Memory B cell (primary cell): ENCODE measurements around the gene RAB4B.

ENCODE experiments used
- ATAC-seq: fragments of 150-1000 bp; cut with Tn5 transposase; 2 replicates; pipeline ENCODE4 v1.10.0; 2021; ENCODE audit warnings: low read depth, mild to moderate bottlenecking, moderate library complexity
- DNase-seq, 2 donors: peaks; one replicate each; pipeline ENCODE4 v3.0.0; 2022; ENCODE audit warnings: low spot score in 2 of 2
- H3K27ac Mint-ChIP-seq: one replicate; pipeline ENCODE4 v1.8.0; 2022; ENCODE audit warnings: mild to moderate bottlenecking, moderate library complexity, mixed read lengths
- H3K27me3 Mint-ChIP-seq: one replicate; pipeline ENCODE4 v1.8.0; 2022; ENCODE audit warnings: mixed read lengths
- H3K36me3 Mint-ChIP-seq: one replicate; pipeline ENCODE4 v1.8.0; 2022; ENCODE audit warnings: mild to moderate bottlenecking, mixed read lengths
- H3K4me1 Mint-ChIP-seq: one replicate; pipeline ENCODE4 v1.8.0; 2022; ENCODE audit warnings: mixed read lengths
- H3K4me3 Mint-ChIP-seq: one replicate; pipeline ENCODE4 v1.8.0; 2022; ENCODE audit warnings: mild to moderate bottlenecking, moderate library complexity, mixed read lengths
- H3K9me3 Mint-ChIP-seq: one replicate; pipeline ENCODE4 v1.8.0; 2022; ENCODE audit warnings: mixed read lengths

The RAB4B gene

GRCh38 chr19:40800339-40800996 is 22.4 kb downstream of the RAB4B start:
- H3K4me3 Mint-ChIP-seq, result peak overlapping the region; percentile 99
- H3K4me1 Mint-ChIP-seq, result peaks cover 64% of the 10 kb centered on the region
- peaks cover 20% of the 10 kb centered on the region for H3K36me3 Mint-ChIP-seq
- H3K9me3 Mint-ChIP-seq, result no peaks in the 10 kb centered on the region
- no peak for DNase-seq
- ATAC-seq, result no peak
- H3K27me3 Mint-ChIP-seq, result no peaks in the 10 kb centered on the region
- peak overlapping the region; percentile 94 for H3K27ac Mint-ChIP-seq

GRCh38 chr19:40800997-40801377 is 22.9 kb downstream of the RAB4B start:
- H3K36me3 Mint-ChIP-seq, result peaks cover 20% of the 10 kb centered on the region
- H3K4me3 Mint-ChIP-seq, result peak overlapping the region; percentile 99
- H3K27me3 Mint-ChIP-seq, result no peaks in the 10 kb centered on the region
- DNase-seq (no peak), ATAC-seq (no peak)
- no peaks in the 10 kb centered on the region for H3K9me3 Mint-ChIP-seq
- H3K4me1 Mint-ChIP-seq, result peaks cover 64% of the 10 kb centered on the region
- no peak overlapping the region for H3K27ac Mint-ChIP-seq

GRCh38 chr19:40801426-40802299 is 23.6 kb downstream of the RAB4B start:
- Mint-ChIP-seq H3K9me3 (no peaks in the 10 kb centered on the region), H3K36me3 (peaks cover 19% of the 10 kb centered on the region), H3K4me3 (peak overlapping the region; percentile 99), H3K27ac (peak overlapping the region; percentile 52), H3K4me1 (peaks cover 68% of the 10 kb centered on the region), H3K27me3 (no peaks in the 10 kb centered on the region)
- ATAC-seq (no peak), DNase-seq (no peak)

DNA sequence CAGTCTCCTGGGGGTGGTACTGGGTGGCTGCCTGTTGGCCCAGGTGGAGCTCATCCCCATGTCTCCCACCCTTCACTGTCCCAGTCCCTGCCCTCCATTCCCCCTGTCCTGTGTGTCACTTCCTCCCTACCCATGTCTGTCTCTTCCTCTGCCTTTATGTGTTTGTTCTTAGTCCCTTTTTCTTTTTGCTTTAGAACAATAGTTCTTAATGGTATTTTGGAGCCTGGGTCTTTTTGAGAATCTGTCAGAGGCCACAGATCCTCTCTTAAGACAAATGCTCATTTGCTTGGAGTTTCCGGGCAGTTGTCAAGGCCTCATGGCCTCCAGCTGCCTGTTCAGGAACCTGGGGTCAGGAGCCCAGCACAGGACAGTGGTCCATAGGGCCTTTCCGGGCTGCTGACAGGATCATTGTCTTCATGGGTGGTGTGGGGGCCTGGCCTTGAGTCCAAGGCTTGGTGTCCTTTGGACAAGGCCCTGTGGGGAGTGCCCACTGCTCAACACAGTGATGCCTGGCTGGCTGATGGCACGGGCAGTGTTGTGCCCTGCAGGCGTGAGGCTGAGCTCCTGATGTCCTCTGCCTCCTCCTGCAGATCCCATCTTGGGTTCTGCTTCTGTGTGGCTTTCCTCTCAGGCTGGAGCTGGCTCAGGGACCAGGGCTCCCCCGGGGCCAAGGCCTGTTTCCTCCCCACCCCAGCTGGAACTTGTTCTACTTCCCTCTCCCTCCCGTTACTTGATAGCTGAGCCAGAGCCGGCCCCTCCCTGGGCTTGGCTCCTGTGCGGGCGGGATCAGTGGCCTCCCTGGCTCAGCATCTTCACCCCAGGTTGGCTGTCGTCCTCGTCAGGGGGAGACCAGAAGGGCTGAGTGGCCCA is 24.5 kb downstream of the RAB4B start:
- DNase-seq (no peak), ATAC-seq (no peak)
- Mint-ChIP-seq H3K27ac (peak overlapping the region; percentile 89), H3K27me3 (no peaks in the 10 kb centered on the region), H3K4me3 (peak overlapping the region; percentile 81), H3K9me3 (no peaks in the 10 kb centered on the region), H3K4me1 (peaks cover 68% of the 10 kb centered on the region), H3K36me3 (peaks cover 23% of the 10 kb centered on the region)

GRCh38 chr19:40803170-40803856 is 25.3 kb downstream of the RAB4B start:
- H3K36me3 Mint-ChIP-seq, result peaks cover 27% of the 10 kb centered on the region

DNA sequence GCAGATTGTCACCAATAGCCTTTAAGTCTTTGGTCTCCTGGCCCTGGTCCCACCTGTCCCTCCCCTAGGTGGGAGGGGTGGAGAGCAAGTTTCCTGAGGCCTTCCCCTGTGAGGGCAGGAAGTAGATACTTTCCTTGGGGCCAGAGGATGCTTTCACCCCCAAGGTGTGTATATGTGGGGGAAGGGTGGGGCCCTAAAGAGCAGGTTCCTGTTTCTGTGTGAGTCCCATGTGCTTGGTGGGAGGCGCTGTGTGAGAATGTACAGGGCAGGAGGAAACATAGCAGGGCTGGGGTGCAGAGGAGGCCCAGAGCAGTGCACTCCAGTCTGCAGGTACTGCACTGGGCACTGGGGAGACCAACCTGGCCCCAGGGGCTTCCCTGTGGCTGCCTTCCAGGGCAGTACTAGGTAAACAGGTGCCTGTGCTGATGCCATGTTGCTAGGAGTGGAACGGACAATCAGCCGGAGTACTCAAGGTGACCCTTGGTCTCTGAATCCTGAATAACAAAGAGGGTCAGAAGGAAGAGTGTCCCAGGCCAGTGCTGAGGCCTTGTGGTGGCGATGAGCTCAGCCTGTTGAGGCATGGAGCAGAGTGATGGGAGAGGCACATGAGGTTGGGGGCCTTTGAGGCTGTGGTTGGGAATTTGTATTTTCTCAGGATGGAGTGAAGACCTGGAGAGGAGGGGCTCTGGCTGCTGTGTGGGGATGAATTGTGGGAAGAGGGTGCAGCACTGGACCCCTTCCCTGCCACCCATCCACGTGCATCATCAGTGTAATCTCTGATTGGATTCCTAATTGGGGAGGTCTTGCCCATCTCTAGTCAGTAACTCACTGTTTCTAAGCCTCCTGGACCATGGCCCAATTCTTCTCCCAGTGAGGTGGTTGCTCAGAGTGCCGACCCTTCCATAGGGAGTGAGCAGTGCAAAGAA is 26.1 kb downstream of the RAB4B start:
- Mint-ChIP-seq H3K4me3 (peak overlapping the region; percentile 81), H3K4me1 (peaks cover 67% of the 10 kb centered on the region), H3K27ac (peak overlapping the region; percentile 89), H3K9me3 (no peaks in the 10 kb centered on the region), H3K27me3 (no peaks in the 10 kb centered on the region), H3K36me3 (peaks cover 27% of the 10 kb centered on the region)
- ATAC-seq (peak; percentile 81), DNase-seq (peak; percentile 58 to 82)

More at GRCh38 chr19:40803170-40803856, 25.3 kb downstream of the RAB4B start:
- H3K4me3 Mint-ChIP-seq, result peak overlapping the region; percentile 81
- peaks cover 68% of the 10 kb centered on the region for H3K4me1 Mint-ChIP-seq
- H3K9me3 Mint-ChIP-seq, result no peaks in the 10 kb centered on the region
- DNase-seq (no peak), ATAC-seq (no peak)
- peak overlapping the region; percentile 89 for H3K27ac Mint-ChIP-seq
- H3K27me3 Mint-ChIP-seq, result no peaks in the 10 kb centered on the region

- H3K27ac Mint-ChIP-seq, result peak overlapping the region; percentile 89
- peaks cover 26% of the 10 kb centered on the region for H3K36me3 Mint-ChIP-seq
- ATAC-seq (no peak), DNase-seq (no peak)
- peak overlapping the region; percentile 81 for H3K4me3 Mint-ChIP-seq
- no peaks in the 10 kb centered on the region for H3K27me3 Mint-ChIP-seq
- no peaks in the 10 kb centered on the region for H3K9me3 Mint-ChIP-seq
- H3K4me1 Mint-ChIP-seq, result peaks cover 66% of the 10 kb centered on the region
Observed at GRCh38 chr19:40804783-40805242, 26.8 kb downstream of the RAB4B start.

DNA sequence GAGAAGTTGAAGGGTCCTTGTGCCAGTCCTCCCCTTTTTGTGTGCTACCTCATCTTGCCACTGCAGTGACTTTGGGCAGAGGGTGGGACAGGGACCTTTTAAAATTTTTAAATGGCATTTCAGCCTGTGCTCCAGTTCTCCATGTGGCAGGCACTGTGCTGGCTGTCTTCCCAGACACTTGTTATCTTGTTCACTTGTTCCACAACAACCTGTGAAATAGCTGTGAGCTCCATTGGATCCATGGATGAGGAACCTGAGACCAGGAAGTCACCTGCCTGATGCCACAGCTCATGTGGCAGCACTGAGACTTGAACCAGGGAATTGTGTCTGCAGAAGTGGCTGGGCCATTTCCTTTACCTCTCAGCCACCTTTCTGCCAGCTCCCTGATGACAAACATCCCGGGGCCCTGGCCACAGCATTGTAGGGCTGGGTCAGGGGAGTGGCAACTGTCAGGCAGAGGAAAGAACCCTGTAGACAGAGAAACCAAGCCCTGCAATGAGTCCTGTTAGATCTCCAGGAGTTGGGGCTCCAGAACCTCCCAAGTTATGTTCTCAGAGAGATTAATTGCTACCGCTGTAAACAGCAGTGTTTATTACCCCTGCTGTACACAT is 27.3 kb downstream of the RAB4B start:
- H3K9me3 Mint-ChIP-seq, result no peaks in the 10 kb centered on the region
- peaks cover 22% of the 10 kb centered on the region for H3K36me3 Mint-ChIP-seq
- no peak for DNase-seq
- no peaks in the 10 kb centered on the region for H3K27me3 Mint-ChIP-seq
- peak overlapping the region; percentile 89 for H3K27ac Mint-ChIP-seq
- ATAC-seq, result no peak
- peak overlapping the region; percentile 81 for H3K4me3 Mint-ChIP-seq
- peaks cover 64% of the 10 kb centered on the region for H3K4me1 Mint-ChIP-seq

DNA sequence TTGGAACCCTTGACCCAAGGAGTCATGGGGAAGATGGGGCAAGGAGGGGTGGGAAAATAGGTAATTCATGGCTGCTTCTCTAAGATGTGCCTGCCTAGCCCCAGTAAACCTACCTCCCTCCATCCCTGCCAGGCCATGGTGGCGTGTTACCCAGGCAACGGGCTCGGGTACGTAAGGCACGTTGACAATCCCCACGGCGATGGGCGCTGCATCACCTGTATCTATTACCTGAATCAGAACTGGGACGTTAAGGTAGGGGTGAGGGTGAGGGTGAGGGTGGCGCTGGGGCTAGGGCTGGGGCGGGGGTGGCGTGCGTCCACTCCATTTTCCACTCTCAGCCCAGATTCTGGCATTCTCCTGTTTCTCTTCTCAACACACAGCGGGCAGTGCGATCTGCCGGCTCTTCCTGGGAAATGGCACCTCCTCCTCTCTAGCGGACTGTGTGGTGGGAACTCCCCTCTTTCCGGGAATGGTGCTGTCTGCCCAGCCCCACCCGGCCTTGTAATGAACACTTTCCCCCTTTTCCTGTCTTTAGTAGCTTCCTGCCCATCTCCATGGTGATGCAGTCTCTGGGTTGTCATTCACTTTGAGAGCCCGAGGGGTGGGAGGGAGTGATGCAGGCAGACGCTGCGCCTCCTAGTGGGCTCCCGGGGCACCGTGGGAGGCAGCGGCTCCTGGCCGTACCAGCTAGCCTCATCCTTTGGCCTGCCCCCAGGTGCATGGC is 28.5 kb downstream of the RAB4B start:
- Mint-ChIP-seq H3K27me3 (no peaks in the 10 kb centered on the region), H3K9me3 (no peaks in the 10 kb centered on the region)

GRCh38 chr19:40807147-40808020 is 29.3 kb downstream of the RAB4B start:
- ATAC-seq, result no peak
- Mint-ChIP-seq H3K27me3 (no peaks in the 10 kb centered on the region), H3K4me3 (peak overlapping the region; percentile 18), H3K36me3 (peaks cover 16% of the 10 kb centered on the region), H3K4me1 (peaks cover 60% of the 10 kb centered on the region), H3K9me3 (no peaks in the 10 kb centered on the region), H3K27ac (peak overlapping the region; percentile 84)
- DNase-seq, result no peak

More for the DNA sequence above, 28.5 kb downstream of the RAB4B start:
- peak; percentile 56 to 63 for DNase-seq
- peak; percentile 26 for ATAC-seq
- H3K36me3 Mint-ChIP-seq, result peaks cover 19% of the 10 kb centered on the region
- H3K4me3 Mint-ChIP-seq, result peak overlapping the region; percentile 70
- peak overlapping the region; percentile 84 for H3K27ac Mint-ChIP-seq
- peaks cover 63% of the 10 kb centered on the region for H3K4me1 Mint-ChIP-seq

- no peaks in the 10 kb centered on the region for H3K27me3 Mint-ChIP-seq
- H3K27ac Mint-ChIP-seq, result peak overlapping the region; percentile 83
- DNase-seq, result no peak
- H3K4me3 Mint-ChIP-seq, result no peak overlapping the region
- H3K4me1 Mint-ChIP-seq, result peaks cover 59% of the 10 kb centered on the region
- no peaks in the 10 kb centered on the region for H3K9me3 Mint-ChIP-seq
- peaks cover 15% of the 10 kb centered on the region for H3K36me3 Mint-ChIP-seq
- no peak for ATAC-seq
Observed at GRCh38 chr19:40808021-40808325, 29.9 kb downstream of the RAB4B start.
